HG03103 (cell line): ENCODE measurements around the gene SERPINA4.

Experiments used
- ATAC-seq: cut with Tn5 transposase; IDR thresholded peaks from one replicate; pipeline ENCODE4 v1.9.1; 2021; ENCODE audit warnings: low read depth; ENCODE audit not compliant: unreplicated experiment

The SERPINA4 gene

GRCh38 chr14:94612580-94613554 is 51.6 kb downstream of the SERPINA4 start:
- ATAC-seq = no peak

- no peak for ATAC-seq
Measured at GRCh38 chr14:94613720-94614644, 52.7 kb downstream of the SERPINA4 start.

GRCh38 chr14:94614802-94615201 is 53.6 kb downstream of the SERPINA4 start:
- no peak for ATAC-seq

GRCh38 chr14:94615254-94615653 is 54.0 kb downstream of the SERPINA4 start:
- ATAC-seq = no peak

GRCh38 chr14:94615823-94616570 is 54.8 kb downstream of the SERPINA4 start:
- ATAC-seq = no peak

- ATAC-seq = no peak
Measured at GRCh38 chr14:94617366-94617941, 56.2 kb downstream of the SERPINA4 start.

- no peak for ATAC-seq
Measured at GRCh38 chr14:94617988-94618822, 57.0 kb downstream of the SERPINA4 start.

- no peak for ATAC-seq
Measured at GRCh38 chr14:94619297-94619696, 58.1 kb downstream of the SERPINA4 start.
